ENCODE data around the gene FBXL13. TPM values are rescaled to one million over a fixed set of nuclear protein-coding genes. Genes with fewer than 3 reads are reported as not detected.

FBXL13 gene
- total RNA-seq, 2 experiments from 2014 or later: 0.54 to 0.74 TPM

DNA sequence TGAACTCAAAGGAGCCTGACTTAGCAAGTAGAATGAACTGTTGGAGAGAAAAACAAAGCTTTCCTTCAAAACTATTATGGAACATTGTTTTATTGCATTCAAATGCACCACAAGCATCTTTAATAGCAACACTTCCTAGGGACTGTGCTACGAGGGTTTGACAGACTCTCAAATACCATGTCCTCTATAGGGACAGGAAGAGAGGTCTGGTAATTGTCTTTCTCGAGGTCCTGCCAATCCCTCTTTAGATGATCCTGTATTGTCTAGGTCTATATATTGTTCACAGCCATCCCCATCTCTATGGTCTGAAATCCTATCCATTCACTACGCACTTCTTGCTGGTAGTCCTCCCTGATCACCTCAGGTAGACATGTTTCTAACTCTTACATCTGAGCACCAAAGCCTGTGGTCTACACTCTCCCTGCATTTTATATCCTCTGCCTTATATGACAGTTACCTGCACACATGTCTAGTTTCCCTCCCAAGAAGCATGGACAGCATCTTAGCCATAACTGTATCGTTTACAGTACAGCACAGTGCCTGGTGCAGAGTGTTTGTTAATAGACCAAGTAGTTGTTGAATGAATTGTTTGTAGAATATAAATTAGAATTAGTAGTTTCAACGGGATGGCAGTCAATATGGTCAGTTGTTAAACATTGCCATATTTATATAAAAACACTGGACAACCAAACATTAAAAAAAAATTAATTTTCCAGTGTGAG lies 183.5 kb downstream of the FBXL13 start:
- H3K4me3 Mint-ChIP-seq: no peak overlapping the region
- H3K9me3 Mint-ChIP-seq: no peaks in the 10 kb centered on the region
- CTCF ChIA-PET: interaction anchor here (0.7 kb wide), 1 partner anchor 55 kb away, joined by 3 read pairs; no protein-coding TSS in a partner anchor
- intact Hi-C loops (cut with micrococcal nuclease): no loop called here
- H3K36me3 Mint-ChIP-seq (ENCODE audit: low read depth): no peaks in the 10 kb centered on the region
- no peak overlapping the region for H3K27ac Mint-ChIP-seq
- no peak for DNase-seq
- H3K27me3 Mint-ChIP-seq (ENCODE audit: low read depth): no peaks in the 10 kb centered on the region
- no peaks in the 10 kb centered on the region for H3K4me1 Mint-ChIP-seq (ENCODE audit: low read depth)

DNA sequence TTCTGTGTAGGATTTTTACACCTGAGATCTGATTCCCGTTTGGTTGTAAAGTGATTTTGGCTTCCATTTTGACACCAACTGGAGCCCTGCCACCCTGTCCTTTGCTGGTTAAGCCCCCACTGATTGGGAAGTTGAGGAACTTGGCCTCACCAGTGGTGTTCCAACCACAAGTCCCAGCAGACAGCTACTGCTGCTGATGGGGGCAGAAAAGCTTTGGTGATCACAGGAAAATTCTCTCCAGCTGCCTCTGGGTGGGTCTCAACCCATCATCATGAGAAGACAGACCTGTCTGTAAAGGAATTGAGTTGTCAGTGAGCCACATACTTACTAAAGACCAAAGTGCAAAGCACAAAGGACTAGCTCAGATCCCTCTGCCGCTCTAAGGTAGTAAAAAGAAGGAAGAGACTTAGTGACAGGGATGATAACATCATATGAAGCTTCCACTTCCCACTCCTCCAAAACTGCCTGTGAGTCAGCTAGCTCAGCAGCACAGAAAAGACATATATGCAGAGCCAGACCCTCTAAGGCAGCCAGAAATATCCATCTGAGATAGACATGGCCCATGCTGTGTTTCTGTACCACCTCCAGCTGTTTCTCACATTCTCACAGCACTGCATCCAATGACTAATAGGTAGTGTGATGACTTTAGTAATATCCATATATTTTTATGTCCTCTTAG lies 184.2 kb downstream of the FBXL13 start:
- Mint-ChIP-seq H3K27me3 (ENCODE audit: low read depth) (no peaks in the 10 kb centered on the region), H3K4me1 (ENCODE audit: low read depth) (no peaks in the 10 kb centered on the region), H3K4me3 (no peak overlapping the region), H3K27ac (no peak overlapping the region), H3K36me3 (ENCODE audit: low read depth) (no peaks in the 10 kb centered on the region), H3K9me3 (no peaks in the 10 kb centered on the region)
- intact Hi-C loops (cut with micrococcal nuclease): no loop called here
- DNase-seq: no peak
- CTCF ChIA-PET: interaction anchor here (0.9 to 1.0 kb wide), 2 partner anchors 19 to 79 kb away, joined by 3 read pairs; no protein-coding TSS in a partner anchor

DNA sequence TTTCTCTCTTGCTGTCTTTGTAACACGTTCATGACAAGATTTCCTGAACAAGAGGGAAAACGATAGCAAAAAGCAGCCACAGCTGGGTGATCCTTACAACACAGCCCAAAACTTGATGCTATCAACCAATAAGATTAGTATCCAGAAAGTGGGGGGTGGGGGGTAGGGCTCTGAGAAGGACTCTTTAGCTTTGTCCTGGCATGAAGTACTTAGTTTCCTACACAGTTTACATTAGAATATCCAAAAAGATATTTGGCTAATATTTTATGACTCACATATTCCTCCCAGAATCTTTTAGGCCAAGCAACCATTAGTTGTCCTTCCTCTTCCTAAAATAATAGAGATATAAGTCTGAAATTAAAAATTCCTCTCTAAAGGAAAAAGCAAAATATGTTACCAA lies 184.7 kb downstream of the FBXL13 start:
- no peaks in the 10 kb centered on the region for H3K27me3 Mint-ChIP-seq (ENCODE audit: low read depth)
- H3K4me1 Mint-ChIP-seq (ENCODE audit: low read depth): no peaks in the 10 kb centered on the region
- no peaks in the 10 kb centered on the region for H3K9me3 Mint-ChIP-seq
- H3K4me3 Mint-ChIP-seq: no peak overlapping the region
- DNase-seq: no peak
- intact Hi-C loops (cut with micrococcal nuclease): no loop called here
- CTCF ChIA-PET: interaction anchor here (0.9 to 1.0 kb wide), 2 partner anchors 18 to 79 kb away, joined by 3 read pairs; no protein-coding TSS in a partner anchor
- no peak overlapping the region for H3K27ac Mint-ChIP-seq
- H3K36me3 Mint-ChIP-seq (ENCODE audit: low read depth): no peaks in the 10 kb centered on the region

DNA sequence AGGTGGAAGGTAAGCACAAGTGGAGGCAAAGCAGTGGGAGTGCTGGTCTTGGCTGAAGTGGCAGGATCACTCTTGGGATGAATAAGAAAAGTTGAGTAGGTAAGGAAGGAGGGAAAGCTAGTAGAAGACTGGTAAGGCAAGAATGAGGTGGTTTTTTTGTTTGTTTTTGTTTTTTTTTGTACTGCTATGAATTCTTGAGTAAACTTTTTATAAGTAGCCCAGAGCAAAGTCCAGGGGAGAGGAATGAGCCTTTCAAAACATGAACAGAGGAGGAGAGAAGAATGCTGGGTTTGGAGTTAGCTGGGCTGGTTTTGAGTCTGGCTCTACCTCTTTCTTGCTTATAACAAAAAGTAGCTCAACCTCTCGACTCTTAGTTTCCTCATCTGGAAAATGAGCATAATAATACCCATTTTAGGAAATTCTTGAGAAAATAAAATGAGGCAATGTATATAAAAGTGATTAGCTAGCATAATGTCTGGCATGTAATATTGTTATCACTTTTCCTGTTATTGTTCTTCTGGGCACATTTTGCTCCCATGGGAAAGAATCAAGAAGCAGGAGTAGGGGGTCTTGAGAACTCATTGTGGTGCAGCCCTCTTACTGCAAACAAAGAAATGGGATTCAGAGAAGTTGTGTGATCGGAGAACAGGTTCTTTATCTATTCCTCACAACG lies 185.9 kb downstream of the FBXL13 start:
- CTCF ChIA-PET: no interaction called here

DNA sequence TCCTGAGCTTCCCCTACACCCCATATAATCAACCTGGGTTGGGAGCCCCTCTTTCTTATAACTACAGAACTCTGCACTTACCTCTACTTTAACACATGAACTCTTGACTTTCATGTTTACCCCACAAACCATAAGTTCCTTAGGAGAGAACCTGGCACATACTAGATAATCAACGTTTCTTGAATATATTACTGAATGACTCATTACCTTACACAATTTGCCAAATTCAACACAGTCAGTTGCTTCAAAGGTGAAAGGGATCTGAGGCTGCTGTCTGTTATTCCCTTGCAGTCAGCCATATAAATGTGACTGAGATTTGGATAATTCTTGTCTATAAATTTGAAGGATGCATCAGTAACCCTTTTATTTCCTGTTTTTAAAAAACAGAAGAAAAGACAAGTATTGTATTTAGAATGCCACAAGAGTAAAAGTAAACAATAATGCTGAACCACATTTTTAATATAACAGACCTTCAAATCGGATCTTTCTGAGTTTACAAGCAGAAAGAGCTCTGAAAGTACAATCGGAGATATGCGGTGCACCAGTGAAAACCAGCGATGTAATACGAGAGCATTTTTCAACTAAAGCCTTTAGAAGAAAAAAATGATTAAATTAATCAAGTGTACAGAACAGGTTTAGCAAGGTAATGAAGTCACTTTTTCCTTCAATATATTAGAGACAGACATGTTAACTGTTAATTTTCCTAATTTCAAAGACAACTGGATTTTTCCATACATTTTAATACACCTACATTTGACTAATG lies 191.3 kb downstream of the FBXL13 start:
- no peak overlapping the region for H3K27ac Mint-ChIP-seq
- intact Hi-C loops (cut with micrococcal nuclease): no loop called here
- no peaks in the 10 kb centered on the region for H3K9me3 Mint-ChIP-seq
- H3K4me3 Mint-ChIP-seq: no peak overlapping the region
- no peaks in the 10 kb centered on the region for H3K4me1 Mint-ChIP-seq (ENCODE audit: low read depth)
- DNase-seq: no peak
- H3K27me3 Mint-ChIP-seq (ENCODE audit: low read depth): no peaks in the 10 kb centered on the region
- CTCF ChIA-PET: interaction anchor here (0.7 kb wide), 1 partner anchor 453 kb away, joined by 3 read pairs; no protein-coding TSS in a partner anchor
- H3K36me3 Mint-ChIP-seq (ENCODE audit: low read depth): no peaks in the 10 kb centered on the region

More for the DNA sequence above, 185.9 kb downstream of the FBXL13 start:
- H3K9me3 Mint-ChIP-seq: no peaks in the 10 kb centered on the region
- H3K4me1 Mint-ChIP-seq (ENCODE audit: low read depth): no peaks in the 10 kb centered on the region
- H3K36me3 Mint-ChIP-seq (ENCODE audit: low read depth): no peaks in the 10 kb centered on the region
- no peaks in the 10 kb centered on the region for H3K27me3 Mint-ChIP-seq (ENCODE audit: low read depth)
- no peak for DNase-seq
- no peak overlapping the region for H3K27ac Mint-ChIP-seq
- H3K4me3 Mint-ChIP-seq: no peak overlapping the region
- intact Hi-C loops (cut with micrococcal nuclease): no loop called here

DNA sequence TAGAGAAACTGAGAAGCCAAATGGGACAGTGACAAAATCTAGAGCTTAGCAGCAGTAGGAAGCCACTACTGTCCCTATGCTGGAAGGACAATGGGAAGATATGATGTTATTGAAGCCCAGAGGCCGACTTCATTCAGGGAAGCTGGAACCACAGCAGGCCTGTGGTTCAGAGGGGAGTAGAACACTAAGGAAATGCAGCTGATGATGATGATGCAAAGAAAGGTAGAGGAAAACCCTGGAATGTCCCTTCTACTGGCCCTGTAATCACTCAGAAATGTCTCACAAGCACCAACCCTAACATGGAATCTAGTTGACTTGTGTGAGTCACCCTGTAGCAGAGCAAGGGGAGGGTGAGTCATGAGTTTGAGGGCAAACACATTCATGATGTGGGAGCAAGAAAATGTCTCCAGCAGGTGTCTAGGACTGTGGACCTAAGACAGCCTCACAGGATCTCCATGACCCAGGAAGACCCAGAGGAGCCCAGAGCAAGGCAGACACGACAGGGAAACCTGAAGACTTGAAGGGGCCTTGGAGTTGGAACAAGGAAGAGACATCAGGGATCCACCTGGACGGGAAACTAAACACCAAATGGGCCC lies 198.8 kb downstream of the FBXL13 start:
- H3K36me3 Mint-ChIP-seq (ENCODE audit: low read depth): no peaks in the 10 kb centered on the region

DNA sequence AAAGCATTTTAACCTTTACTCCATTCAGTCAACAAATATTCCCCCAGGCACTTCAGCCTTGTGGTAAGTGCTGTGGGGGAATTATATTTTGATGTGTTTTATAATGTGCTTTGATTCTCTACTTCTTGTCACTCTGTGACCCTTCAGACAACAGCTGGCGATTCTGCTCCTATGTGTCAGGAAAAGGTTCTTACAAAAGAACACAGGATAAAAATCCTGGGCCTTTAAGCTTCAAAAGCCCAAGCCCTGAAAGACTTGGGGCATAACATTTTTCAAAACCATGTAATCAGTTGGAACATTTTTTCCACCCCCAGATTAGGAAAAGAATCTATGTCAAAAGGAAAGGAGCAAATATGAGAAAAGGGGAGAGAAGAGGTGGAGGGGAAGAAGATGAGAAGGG lies 199.6 kb downstream of the FBXL13 start:
- Mint-ChIP-seq H3K27me3 (ENCODE audit: low read depth) (no peaks in the 10 kb centered on the region), H3K4me3 (no peak overlapping the region), H3K36me3 (ENCODE audit: low read depth) (no peaks in the 10 kb centered on the region), H3K9me3 (no peaks in the 10 kb centered on the region), H3K4me1 (ENCODE audit: low read depth) (peaks cover 15% of the 10 kb centered on the region), H3K27ac (no peak overlapping the region)
- DNase-seq: no peak
- intact Hi-C loops (cut with micrococcal nuclease): loop anchor here (1.0 to 5.0 kb wide), 3 partner anchors 40 to 272 kb away; partner anchors contain the start of gene NAPEPLD
- CTCF ChIA-PET: no interaction called here

More for the DNA sequence above, 198.8 kb downstream of the FBXL13 start:
- CTCF ChIA-PET: no interaction called here
- intact Hi-C loops (cut with micrococcal nuclease): loop anchor here (1.0 to 5.0 kb wide), 2 partner anchors 40 to 272 kb away; partner anchors contain the start of gene NAPEPLD
- peaks cover 15% of the 10 kb centered on the region for H3K4me1 Mint-ChIP-seq (ENCODE audit: low read depth)
- H3K4me3 Mint-ChIP-seq: no peak overlapping the region
- no peaks in the 10 kb centered on the region for H3K27me3 Mint-ChIP-seq (ENCODE audit: low read depth)
- peak; percentile 56 for DNase-seq
- H3K27ac Mint-ChIP-seq: peak overlapping the region; percentile 6
- no peaks in the 10 kb centered on the region for H3K9me3 Mint-ChIP-seq

DNA sequence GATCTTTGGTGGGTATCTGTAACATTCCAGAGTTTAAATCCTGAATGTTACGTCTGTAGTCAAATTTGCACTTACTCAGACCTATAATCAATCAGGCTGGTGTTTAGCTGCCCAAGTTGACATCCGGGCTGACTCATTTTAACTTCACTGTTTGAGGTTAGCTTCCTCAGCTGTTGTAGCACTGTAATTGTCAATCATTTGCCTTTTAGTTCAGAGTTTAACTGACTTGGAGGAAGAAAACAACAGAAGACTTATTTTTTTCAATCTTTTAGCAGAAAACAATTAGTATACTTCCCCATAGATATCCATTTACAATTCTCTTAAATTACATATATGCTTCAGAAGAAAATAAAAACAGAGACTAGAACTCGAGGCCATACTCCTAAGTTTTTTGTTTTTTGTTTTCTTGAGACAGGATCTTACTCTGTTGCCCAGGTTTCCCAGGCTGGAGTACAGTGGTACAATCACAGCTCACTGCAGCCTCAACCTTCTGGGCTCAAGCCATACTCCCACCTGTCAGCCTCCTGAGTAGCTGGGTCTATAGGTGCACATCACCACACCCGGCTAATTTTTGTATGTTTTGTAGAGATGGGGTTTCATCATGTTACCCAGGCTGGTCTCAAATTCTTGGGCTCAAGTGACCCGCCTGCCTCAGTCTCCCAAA lies 200.3 kb downstream of the FBXL13 start:
- no peaks in the 10 kb centered on the region for H3K27me3 Mint-ChIP-seq (ENCODE audit: low read depth)

DNA sequence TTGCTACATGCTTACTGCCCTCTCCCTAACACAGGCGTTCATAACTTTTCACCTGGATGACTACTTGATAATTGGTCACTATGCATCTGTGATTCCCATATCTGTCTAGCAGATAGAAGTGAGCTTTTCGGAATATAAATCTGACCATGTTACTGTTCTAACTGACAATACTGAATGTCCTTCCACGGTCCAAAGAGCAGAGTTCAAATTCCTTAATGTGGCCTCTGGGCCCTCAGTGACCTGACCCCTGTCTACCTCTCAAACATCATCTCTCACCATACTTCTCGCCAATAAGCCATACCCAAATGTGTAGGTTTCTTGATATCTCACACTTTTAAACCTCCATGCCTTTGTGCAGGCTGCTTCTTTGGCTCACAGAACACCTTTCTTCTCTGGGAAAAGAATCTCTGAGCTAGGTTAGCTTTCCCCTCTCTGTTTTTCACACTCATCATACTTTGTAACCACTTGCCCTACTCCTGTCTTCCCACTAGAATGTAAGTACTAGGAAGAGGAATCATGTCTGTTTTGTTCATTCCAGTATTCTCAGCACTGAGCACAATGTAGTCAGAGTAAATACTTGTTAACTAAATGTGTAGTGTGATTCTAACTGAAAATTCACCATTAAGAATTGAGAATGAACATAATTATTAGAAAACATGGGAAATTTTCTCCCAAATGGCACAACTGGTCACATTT lies 201.0 kb downstream of the FBXL13 start:
- DNase-seq: no peak
- intact Hi-C loops (cut with micrococcal nuclease): loop anchor here (5.0 kb wide), 1 partner anchor 184 kb away; no protein-coding TSS in a partner anchor
- Mint-ChIP-seq H3K27ac (no peak overlapping the region), H3K4me1 (ENCODE audit: low read depth) (peaks cover 15% of the 10 kb centered on the region), H3K36me3 (ENCODE audit: low read depth) (no peaks in the 10 kb centered on the region), H3K4me3 (no peak overlapping the region), H3K27me3 (ENCODE audit: low read depth) (no peaks in the 10 kb centered on the region), H3K9me3 (no peaks in the 10 kb centered on the region)
- CTCF ChIA-PET: no interaction called here

More for the DNA sequence above, 200.3 kb downstream of the FBXL13 start:
- Mint-ChIP-seq H3K4me3 (no peak overlapping the region), H3K27ac (no peak overlapping the region), H3K4me1 (ENCODE audit: low read depth) (peaks cover 15% of the 10 kb centered on the region), H3K36me3 (ENCODE audit: low read depth) (no peaks in the 10 kb centered on the region), H3K9me3 (no peaks in the 10 kb centered on the region)
- intact Hi-C loops (cut with micrococcal nuclease): loop anchor here (5.0 kb wide), 1 partner anchor 183 kb away; no protein-coding TSS in a partner anchor
- CTCF ChIA-PET: no interaction called here
- DNase-seq: peak; percentile 48

DNA sequence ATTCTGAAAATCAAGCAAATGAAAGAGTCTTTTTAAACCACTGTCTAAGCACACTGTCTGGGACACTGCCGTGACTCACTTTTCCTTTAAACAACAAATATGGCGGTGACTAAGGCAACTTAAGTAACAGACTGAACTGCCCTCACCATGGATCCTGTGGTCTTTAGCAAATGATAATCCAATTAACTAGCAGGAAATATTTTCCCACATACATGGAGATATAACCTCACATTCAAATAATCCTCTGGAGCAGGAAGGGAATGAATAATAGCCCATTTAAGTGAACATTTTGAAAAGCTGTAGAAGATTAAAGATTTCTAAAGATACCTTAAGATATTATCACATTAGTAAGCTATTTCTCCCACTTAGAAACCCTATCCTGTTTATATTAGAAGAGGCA lies 202.1 kb downstream of the FBXL13 start:
- Mint-ChIP-seq H3K27ac (no peak overlapping the region), H3K9me3 (no peaks in the 10 kb centered on the region)
- intact Hi-C loops (cut with micrococcal nuclease): loop anchor here (5.0 kb wide), 1 partner anchor 185 kb away; no protein-coding TSS in a partner anchor

DNA sequence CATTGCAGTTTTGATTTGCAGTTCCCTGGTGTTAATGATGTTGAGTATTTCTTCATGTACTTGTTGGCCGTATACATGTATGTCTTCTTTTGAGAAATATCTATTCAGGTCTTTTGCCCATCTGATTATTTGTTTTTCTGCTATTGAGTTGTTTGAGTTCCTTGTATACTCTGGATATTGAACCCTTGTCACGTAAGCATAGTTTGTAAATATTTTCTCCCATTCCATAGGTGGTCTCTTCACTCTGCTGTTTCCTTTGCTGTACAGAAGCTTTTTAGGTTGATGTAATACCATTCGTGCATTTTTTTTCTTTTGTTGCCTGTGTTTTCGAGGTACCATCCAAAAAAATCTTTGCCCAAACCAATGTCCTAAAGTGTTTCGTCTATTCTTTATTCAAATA lies 205.4 kb downstream of the FBXL13 start:
- H3K27ac Mint-ChIP-seq: no peak overlapping the region
- no peaks in the 10 kb centered on the region for H3K27me3 Mint-ChIP-seq (ENCODE audit: low read depth)
- no peaks in the 10 kb centered on the region for H3K36me3 Mint-ChIP-seq (ENCODE audit: low read depth)
- peaks cover 5% of the 10 kb centered on the region for H3K4me1 Mint-ChIP-seq (ENCODE audit: low read depth)
- no peaks in the 10 kb centered on the region for H3K9me3 Mint-ChIP-seq
- H3K4me3 Mint-ChIP-seq: no peak overlapping the region
- intact Hi-C loops (cut with micrococcal nuclease): loop anchor here (5.0 kb wide), 1 partner anchor 52 kb away; no protein-coding TSS in a partner anchor
- CTCF ChIA-PET: no interaction called here
- no peak for DNase-seq

More for the DNA sequence above, 202.1 kb downstream of the FBXL13 start:
- CTCF ChIA-PET: no interaction called here
- H3K36me3 Mint-ChIP-seq (ENCODE audit: low read depth): no peaks in the 10 kb centered on the region
- no peaks in the 10 kb centered on the region for H3K27me3 Mint-ChIP-seq (ENCODE audit: low read depth)
- no peak for DNase-seq
- H3K4me3 Mint-ChIP-seq: no peak overlapping the region
- peaks cover 15% of the 10 kb centered on the region for H3K4me1 Mint-ChIP-seq (ENCODE audit: low read depth)

Data from activated naive CD4-positive, alpha-beta T cell treated with anti-CD3 and anti-CD28 coated beads for 36 hours (primary cell).